HTERT RPE-1 (cell line): Measurements from ENCODE around the gene GABRR3.

Experiments
- in situ Hi-C: fragments of 300-500 bp; cut with MboI; formaldehyde crosslinking; loops from 4 replicates; pipeline ENCODE4 v1.14.3; 2020; ENCODE audit warnings: low sequenced_read_pairs

The GABRR3 gene

GRCh38 chr3:97993526-97993925 is 41.6 kb downstream of the GABRR3 start:
- in situ Hi-C loops = no loop called here

- in situ Hi-C loops = no loop called here
Observed at GRCh38 chr3:97992547-97993173, 42.5 kb downstream of the GABRR3 start.

GRCh38 chr3:97991293-97991682 is 43.8 kb downstream of the GABRR3 start:
- in situ Hi-C loops = no loop called here

GRCh38 chr3:97990624-97991292 is 44.4 kb downstream of the GABRR3 start:
- in situ Hi-C loops = no loop called here

- in situ Hi-C loops = no loop called here
Observed at GRCh38 chr3:97988784-97989568, 46.1 kb downstream of the GABRR3 start.

GRCh38 chr3:97987306-97987705 is 47.8 kb downstream of the GABRR3 start:
- in situ Hi-C loops = no loop called here

- in situ Hi-C loops = no loop called here
Observed at GRCh38 chr3:97983933-97984491, 51.1 kb downstream of the GABRR3 start.

GRCh38 chr3:97981886-97982285 is 53.2 kb downstream of the GABRR3 start:
- in situ Hi-C loops = no loop called here

- in situ Hi-C loops = no loop called here
Observed at GRCh38 chr3:97979610-97980009, 55.5 kb downstream of the GABRR3 start.

- in situ Hi-C loops = no loop called here
Observed at GRCh38 chr3:97975466-97975865, 59.6 kb downstream of the GABRR3 start.

- in situ Hi-C loops = no loop called here
Observed at GRCh38 chr3:97974996-97975395, 60.1 kb downstream of the GABRR3 start.

GRCh38 chr3:97972976-97973375 is 62.1 kb downstream of the GABRR3 start:
- in situ Hi-C loops = no loop called here

GRCh38 chr3:97971679-97972567 is 63.2 kb downstream of the GABRR3 start, which contains the start of gene RIOX2:
TSS of gene RIOX2 (minus strand) at chr3:97972431. CDS start at chr3:97967593, 4,838 bp downstream.
- in situ Hi-C loops = no loop called here

- in situ Hi-C loops = no loop called here
Observed at GRCh38 chr3:97970956-97971620, 64.0 kb downstream of the GABRR3 start.

- in situ Hi-C loops = no loop called here
Observed at GRCh38 chr3:97970156-97970555, 65.0 kb downstream of the GABRR3 start.

GRCh38 chr3:97969541-97969940 is 65.6 kb downstream of the GABRR3 start:
- in situ Hi-C loops = no loop called here

- in situ Hi-C loops = no loop called here
Observed at GRCh38 chr3:97968376-97968775, 66.7 kb downstream of the GABRR3 start.

GRCh38 chr3:97967966-97968365 is 67.1 kb downstream of the GABRR3 start:
- in situ Hi-C loops = no loop called here

GRCh38 chr3:97960993-97961766 is 73.9 kb downstream of the GABRR3 start:
- in situ Hi-C loops = no loop called here
